A549 treated with Mapracorat at 1 μM for 4 hours (cell line): ENCODE measurements around the gene ZNF319. TPM values are rescaled to one million over a fixed set of nuclear protein-coding genes. Genes with fewer than 3 reads are reported as not detected.

ENCODE experiments used
- total RNA-seq: library from RNA; stranded (reverse); fragments of 200-300 nt; extraction: Qiagen RNA extraction; gene quantifications from 5 replicates; pipeline ENCODE4 v1.2.3, GENCODE V29; 2022

Gene ZNF319
- 10.5 to 16.9 TPM (median 14.1 TPM) in 5 replicates for total RNA-seq

DNA sequence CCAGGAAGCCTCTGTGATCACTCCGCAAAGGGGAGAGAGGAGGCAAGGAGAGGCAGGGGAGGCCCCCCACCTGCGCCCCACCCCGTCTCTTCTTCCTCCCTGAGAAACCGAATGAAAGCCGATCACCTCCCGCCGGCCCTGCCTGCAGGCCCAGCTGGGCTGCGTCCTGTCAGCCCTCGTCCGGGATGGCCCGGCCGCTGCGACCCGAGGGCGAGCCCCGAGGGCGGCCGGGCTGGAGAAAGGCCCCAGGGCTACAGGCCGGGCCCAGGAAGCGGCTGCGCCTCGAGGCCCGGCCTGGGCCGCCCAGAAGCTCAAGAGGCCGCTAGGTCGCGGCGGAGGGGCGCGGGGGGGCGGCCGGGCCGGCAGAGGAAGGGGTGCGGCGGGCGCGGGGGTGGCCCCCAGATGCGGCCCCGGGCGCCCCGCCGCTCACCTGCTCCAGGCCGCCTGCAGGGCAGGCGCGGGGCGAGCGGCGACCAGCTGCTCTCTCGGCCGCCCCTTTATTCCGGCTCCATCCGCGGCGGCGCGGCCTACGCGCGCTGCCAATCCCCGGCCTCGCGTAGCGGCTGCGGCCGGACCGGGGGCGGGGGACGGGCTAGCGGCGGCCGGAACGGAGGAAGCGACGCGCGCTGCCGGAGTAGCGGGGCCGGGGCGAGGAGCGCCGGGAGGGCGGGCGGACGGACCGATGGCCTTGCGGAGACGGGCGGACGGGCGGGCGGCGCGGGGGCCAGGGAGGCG is at the start of gene ZNF319:
Gene ZNF319, minus strand, starts transcription at position 702 of the 735 bp plus-strand sequence. CDS start 2,407 bp downstream, outside the sequence.

DNA sequence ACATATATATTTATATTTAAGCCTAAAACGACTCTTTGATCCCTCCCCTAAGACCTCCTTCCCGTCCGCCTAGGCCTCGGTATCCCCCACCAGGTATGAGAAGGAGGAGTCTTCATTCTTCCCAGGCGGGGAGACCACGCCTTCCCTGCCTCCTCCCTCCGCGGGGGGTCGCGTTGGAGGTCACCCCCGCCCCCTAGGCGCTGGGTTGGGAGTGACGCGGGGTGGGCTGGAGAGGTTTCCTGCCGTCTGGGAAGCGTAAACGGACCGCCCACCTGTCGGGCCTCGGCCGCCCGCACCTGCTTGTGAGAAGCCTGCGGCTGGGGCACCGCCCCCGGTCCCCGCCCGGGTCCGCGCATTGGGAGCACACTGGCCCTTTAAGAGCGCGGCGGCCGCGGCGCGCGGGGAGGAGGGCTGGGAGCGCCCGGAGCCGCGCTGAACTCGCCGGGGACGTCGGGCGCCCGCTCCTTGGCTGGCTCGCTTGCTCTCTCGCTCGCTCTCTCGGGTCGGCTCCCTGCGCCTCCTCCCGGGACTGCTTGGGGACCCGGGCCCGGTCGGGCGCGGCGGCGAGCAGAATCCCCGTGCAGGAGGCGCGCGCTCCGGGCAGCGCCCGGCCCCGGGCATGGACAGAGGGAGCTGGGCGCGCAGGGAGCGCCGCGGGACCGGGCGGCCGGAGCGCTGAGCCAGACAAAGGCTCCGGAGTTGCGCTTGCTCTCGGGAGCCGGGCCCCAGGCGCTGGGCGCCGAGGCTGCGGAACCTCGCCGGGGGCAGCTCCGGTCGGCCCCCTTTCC is 25.1 kb upstream of the ZNF319 start, which contains the start of gene MMP15:
Gene MMP15, plus strand, starts transcription at position 404 of the 788 bp plus-strand sequence. CDS start 597 bp downstream, outside the sequence.

DNA sequence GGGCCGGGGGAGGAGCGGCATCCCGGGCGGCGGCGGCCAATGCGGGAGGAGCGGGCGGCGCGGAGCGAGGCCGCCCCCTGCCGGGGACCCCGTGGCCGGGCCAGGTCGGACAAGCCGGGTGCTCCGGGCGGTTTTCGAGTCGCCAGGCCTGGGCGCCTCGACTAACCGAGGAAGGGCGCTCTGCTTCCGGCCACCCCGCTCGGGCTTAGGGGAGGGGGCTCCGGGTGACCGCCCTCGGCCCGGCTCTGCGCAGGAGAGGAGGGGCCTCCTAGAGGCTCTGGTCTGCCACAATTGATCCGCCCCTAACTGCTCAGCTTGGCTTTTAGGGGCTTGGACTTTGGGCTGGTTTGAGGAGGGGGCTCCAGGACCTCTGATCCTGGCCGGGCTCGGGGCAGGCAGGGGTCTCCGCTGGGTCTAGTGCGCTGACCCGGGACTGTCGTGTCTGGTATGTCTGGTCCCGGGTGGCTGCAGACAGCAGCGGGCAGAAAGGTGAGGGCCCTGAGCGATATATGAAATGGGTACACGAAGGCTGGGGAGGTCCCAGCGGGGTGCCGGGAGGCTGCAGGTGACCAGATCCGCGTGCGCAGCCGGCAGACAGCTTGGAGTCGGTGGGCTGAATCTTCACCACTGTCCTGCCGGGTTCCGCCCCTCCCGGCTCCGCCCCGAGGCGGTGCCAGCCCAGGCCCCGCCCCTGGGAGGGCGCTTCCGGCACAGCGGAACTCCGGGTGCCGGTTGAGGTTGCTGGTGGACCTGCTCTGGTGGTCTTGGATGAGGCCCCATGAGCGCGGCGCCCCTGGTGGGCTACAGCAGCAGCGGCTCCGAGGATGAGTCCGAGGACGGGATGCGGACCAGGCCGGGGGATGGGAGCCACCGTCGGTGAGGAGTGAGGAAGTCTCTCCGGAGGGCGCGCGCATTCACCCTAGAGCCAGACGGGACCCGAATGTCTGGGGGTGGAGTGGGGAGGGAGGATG is 519 bp upstream of the ZNF319 start, which contains the start of gene USB1:
Gene USB1, plus strand, starts transcription at position 702 of the 971 bp plus-strand sequence. Its CDS starts 77 bp downstream, at position 779.

DNA sequence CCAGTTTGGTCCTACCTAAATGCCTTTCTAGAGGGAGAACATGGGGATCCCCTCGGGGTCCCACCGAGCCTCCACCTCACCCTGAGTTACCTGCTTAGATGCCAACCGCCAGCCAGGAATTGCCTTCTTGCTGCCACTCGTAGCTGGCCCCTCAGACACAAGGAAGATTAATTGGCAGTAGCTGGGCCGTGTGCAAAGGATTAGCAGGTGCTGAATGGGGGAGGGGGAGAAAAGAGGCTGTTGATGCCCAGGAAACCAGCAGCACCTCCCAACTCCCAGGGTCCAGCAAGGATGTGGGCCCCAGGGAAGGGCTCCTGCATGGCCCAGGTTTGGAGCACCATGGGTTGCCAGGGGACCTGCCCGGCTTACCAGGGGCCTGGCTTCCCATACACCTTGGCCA is 29.5 kb downstream of the ZNF319 start, which contains the start of gene CNGB1:
Gene CNGB1, minus strand, starts transcription at position 159 of the 400 bp plus-strand sequence. CDS start 3,842 bp downstream, outside the sequence.

Other genes with a start within 250 kb of the ZNF319 start
- gene KIFC3, start 198.2 kb downstream of the ZNF319 start, total RNA-seq: 105 to 161 TPM (median 149 TPM) in 5 replicates
- gene CNGB1, start 29.5 kb downstream of the ZNF319 start, total RNA-seq: 0.05 to 0.49 TPM (median 0.08 TPM) in 5 replicates
- 73.6 to 86.9 TPM (median 80.0 TPM) in 5 replicates for gene USB1, start 735 bp upstream of the ZNF319 start, total RNA-seq
- gene MMP15, start 25.1 kb upstream of the ZNF319 start, total RNA-seq: 30.3 to 45.9 TPM (median 42.3 TPM) in 5 replicates
- 51.3 to 56.8 TPM (median 52.5 TPM) in 5 replicates for gene CFAP20, start 128.7 kb upstream of the ZNF319 start, total RNA-seq
- 50.3 to 63.1 TPM (median 52.9 TPM) in 5 replicates for gene CSNK2A2, start 197.4 kb upstream of the ZNF319 start, total RNA-seq